HG03095 (cell line): ENCODE results near the gene ADK.
"Not testable (repeated sequence)": the region's sequence is repeated elsewhere in the genome, so short reads cannot be mapped to it uniquely, and the experiment has no call there.

ENCODE experiments used
- ATAC-seq: cut with Tn5 transposase; IDR thresholded peaks from one replicate; pipeline ENCODE4 v1.9.1; 2021; ENCODE audit warnings: moderate library complexity; ENCODE audit not compliant: unreplicated experiment

The ADK gene

DNA sequence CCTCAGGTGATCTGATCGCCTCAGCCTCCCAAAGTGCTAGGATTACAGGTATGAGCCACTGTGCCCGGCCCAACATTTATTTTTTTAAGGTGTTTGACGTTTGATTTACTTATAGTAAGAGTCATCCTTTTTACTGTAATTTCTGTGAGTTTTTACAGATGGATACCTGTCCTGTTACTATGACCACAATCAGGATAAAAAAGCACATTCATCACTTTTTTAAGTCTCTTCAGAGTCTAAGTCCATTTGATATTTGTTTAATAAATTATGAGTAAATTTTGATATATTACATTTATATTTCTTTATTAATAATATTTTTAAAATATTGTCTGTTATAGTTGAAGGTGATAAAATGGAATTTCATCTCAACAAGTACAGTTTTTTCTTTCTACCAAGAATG lies 374.9 kb downstream of the ADK start:
- no peak for ATAC-seq

DNA sequence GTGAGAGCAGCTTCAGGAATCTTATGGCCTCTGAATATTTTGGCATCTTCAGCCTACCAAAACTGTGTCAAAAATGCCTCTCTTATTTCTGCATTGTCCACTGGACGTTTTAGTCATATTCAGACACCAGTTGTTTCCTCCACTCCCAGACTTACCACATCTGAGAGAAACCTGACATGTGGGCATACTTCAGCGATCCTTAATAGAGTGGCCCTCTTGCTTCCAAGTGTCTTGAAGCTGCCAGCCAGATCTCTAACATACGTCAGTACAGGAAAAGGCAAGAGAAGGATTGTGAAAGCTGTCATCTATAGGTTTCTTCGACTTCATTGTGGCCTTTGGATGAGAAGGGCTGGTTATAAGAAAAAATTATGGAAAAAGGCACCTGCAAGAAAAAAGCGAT lies 376.6 kb downstream of the ADK start:
- not testable (repeated sequence) for ATAC-seq

DNA sequence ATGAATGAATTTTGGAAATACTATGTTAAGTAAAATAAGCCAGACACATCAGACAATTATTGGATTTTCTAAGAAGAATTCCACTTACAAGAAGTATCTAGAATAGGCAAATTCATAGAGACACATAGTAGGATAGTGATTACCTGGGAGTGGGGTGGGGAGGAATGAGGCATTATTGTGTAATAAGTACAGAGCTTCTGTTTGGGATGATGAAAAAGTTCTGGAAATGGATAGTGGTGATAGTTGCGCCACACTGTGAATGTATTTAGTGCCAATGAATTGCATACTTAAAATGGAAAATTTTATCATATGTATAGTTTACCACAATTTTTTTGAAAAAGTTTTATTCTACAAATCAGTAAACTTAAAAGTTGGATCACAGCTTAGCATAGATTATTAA lies 378.2 kb downstream of the ADK start:
- no peak for ATAC-seq

DNA sequence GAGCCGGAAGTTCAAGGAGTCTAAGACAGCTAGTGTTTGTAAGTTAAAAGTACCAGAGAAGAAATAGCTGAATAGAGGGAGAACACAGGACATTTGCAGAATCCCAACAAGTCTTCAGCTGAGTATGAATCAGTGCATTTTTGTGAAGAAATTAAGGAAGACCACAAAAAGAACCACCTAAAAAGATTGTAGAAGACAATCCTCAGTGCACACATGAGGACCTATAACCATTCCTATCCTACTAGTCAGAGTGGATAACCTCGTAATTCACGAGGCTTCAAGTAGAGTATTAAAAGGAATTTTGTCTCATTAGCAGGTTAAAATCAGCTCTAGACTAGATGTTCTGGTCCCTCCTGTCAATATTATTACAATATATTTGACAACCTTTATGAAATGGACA lies 380.0 kb downstream of the ADK start:
- no peak for ATAC-seq

DNA sequence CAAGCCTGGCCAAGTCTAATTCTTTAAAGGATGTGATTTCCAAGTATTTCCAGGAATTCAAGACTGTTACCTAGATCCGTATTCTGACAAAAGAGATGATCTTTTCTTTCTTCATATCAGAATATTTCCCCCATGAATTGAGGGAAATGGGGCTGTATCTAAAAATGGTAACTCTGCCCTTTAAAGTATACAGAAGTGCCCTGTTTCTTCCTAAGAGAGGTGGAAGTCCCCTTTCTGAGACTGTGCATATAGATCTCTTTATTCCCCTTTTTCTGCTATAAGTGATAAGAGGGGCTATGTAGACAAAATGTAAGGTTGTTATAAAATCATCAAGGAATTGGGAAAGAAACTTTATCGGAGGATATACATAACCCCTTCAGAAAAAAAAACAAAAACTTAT lies 388.3 kb downstream of the ADK start:
- no peak for ATAC-seq

DNA sequence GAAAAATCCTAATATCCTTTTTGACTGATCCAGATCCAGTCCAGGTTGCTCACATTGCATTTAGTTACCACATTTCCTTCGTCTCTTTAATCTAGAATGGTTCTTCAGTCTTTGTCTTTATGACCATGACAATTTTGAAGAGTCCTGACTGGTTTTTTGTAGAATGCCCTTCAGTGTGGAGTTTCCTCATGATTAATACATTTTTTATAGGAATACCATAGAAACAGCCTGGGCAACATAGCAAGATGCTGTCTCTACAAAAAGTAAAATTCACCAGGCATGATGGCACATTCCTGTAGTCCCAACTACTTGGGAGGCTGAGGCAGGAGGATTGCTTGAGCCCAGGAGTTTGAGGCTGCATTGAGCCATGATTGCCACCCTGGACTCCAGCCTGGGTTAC lies 390.4 kb downstream of the ADK start:
- ATAC-seq: no peak

DNA sequence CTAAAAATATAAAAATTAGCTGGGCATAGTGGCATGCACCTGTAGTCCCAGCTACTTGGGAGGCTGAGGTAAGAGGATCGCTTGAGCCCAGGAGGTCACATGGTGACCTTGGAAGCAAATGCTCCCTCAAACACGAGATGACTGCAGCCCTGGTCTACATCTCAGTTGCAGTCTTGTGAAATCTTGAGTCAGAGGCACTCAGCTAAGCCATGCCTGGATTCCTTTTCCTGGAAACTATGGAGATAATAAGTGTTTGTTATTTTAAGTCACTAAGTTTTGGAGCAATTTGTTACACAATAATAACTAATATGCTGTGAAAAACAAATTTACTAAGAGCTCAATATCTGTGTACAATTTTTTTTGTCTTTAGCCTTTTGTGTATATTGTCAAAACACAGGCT lies 391.1 kb downstream of the ADK start:
- ATAC-seq: no peak

DNA sequence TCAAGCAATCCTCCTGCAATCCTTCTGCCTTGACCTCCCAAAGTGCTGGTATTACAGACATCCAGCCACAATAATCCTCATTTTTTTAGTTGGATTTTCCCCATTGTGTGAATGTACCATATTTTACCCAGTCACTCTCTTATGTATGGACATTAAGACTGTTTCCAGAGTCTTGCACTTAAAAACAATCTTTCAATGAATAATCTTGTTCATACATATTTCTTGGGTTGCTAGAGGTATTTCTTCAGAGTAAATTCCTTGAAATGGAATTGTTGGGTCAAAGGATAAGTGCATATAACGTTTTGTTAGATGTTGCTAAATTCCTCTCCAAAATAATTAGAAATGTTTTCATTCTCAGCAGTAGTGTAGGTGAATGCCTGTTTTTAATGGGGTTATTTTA lies 392.3 kb downstream of the ADK start:
- ATAC-seq: no peak

DNA sequence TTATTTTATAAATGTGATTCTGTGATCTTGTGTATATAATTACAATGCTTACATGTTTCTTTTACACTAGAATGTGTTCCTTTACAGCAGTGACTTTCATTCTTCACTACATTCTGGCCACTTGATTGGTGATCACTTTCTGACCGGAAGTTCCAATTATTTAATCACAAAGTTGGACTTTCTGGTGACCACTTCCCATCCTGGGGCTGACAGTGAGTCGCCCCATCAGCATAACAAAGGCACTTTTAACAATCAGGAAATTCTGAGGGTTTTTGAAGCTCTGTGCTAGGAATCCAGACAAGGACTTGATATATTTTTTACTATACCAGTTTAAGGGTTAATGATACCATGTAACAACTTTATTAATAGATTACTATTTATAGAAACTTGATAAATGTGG lies 393.1 kb downstream of the ADK start:
- no peak for ATAC-seq

DNA sequence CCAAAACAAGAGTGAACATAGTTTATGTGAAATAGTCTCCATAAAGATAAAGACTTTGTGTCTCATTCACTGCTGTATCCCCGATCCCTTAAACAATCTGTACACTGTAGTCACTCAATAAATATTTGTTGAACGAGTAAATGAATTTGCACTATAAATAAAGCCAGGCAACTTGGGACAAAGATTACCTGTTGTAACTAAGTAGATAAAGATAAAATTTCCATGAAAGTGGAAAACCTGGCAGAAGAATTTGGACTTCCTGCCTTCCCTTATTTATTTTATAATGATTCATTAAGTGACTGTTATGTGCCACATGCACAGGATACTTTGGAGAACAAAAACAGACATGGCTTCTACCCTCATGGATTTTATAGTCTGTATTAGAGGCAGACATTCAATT lies 397.7 kb downstream of the ADK start:
- ATAC-seq: no peak

DNA sequence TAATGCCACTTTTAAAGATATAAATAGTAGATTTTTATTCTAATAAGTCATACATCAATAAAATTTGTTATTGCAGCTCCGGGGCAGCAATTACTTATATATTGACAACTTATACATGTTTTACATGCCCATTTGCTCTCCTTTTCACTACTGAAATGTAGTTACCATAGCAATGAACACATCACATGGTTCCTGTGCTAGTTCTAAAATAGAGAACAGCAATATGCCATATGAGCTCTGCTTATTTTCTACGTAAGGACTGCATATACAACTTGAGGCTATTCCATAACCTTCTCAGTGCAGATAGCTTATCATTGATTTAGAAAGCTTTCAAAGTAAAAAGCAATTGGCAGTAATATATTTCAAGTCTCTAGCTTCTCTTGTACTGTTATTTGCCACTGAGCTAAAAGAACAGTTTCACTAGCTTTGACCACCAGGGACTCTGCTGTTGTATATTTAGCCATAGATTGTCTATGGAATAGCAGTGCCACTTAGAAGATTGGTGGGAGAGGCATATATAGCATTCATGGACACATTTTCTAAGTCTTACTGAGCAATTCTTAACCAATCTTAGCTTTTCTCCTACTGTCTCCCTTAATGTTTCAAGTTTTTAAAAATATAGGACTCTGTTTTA lies 405.2 kb downstream of the ADK start:
- no peak for ATAC-seq

DNA sequence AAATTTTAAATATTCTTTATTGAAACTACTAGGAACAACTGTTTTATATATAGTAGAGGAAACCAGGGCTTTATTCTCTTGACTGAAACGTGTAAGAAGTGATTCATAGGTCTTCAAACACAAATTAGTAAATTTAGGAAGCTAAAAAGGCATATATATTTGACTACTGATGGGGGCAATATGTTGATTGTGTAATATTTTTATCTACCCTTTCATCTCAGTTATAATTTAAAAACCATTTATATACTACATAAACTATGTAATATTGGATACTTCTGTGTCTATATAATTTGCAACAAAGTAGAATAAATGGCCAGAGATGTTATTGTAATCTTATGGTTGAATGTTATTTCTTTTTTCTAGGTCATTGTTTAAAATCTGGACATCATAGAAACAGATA lies 406.1 kb downstream of the ADK start:
- no peak for ATAC-seq

DNA sequence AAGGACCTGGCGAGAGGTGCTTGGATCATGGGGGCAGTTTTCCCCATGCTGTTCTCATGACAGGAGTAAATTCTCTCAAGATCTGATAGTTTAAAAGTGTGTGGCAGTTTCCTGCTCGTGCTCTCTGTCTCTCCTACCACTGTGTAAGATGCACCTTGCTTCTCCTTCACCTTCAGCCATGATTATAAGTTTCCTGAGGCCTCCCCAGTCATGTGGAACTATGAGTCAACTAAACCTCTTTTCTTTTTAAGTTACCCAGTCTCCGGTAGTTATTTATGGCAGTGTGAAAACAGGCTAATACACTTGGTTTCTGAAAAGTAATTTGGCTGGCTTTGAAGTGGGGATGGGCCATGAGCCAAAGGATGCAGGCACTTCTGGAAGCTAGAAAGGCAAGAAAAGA lies 407.4 kb downstream of the ADK start:
- no peak for ATAC-seq

DNA sequence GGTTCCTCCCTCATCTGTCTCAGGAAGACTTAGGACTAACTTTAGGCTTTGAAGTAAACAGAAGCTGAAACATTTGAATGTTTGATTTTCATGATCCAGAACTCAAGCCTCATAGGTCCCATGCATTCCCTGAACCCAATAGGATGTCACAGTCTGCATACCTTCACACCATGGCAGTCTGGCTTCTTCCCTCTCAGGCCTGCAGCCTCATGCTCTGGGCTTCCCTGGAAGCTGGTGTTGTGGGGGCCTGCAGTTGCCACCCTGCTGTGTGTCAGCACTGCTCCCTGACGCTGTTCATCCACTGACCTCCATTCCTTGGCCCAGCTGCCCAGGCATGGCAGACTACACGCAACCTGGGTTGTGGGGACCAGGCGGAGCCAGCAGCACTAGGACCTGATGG lies 407.9 kb downstream of the ADK start:
- ATAC-seq: no peak

DNA sequence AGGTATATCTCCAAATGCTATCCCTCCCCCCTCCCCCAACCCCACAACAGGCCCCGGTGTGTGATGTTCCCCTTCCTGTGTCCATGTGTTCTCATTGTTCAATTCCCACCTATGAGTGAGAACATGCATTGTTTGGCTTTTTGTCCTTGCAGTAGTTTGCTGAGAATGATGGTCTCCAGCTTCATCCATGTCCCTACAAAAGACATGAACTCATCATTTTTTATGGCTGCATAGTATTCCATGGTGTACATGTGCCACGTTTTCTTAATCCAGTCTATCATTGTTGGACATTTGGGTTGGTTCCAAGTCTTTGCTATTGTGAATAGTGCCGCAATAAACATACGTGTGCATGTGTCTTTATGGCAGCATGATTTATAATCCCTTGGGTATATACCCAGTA lies 417.9 kb downstream of the ADK start:
- not testable (repeated sequence) for ATAC-seq

DNA sequence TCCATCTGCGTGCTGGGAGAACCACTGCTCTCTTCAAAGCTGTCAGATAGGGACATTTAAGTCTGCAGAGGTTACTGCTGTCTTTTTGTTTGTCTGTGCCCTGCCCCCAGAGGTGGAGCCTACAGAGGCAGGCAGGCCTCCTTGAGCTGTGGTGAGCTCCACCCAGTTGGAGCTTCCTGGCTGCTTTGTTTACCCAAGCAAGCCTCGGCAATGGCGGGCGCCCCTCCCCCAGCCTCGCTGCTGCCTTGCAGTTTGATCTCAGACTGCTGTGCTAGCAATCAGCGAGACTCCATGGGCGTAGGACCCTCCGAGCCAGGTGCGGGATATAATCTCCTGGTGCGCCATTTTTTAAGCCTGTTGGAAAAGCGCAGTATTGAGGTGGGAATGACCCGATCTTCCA lies 422.5 kb downstream of the ADK start:
- not testable (repeated sequence) for ATAC-seq

DNA sequence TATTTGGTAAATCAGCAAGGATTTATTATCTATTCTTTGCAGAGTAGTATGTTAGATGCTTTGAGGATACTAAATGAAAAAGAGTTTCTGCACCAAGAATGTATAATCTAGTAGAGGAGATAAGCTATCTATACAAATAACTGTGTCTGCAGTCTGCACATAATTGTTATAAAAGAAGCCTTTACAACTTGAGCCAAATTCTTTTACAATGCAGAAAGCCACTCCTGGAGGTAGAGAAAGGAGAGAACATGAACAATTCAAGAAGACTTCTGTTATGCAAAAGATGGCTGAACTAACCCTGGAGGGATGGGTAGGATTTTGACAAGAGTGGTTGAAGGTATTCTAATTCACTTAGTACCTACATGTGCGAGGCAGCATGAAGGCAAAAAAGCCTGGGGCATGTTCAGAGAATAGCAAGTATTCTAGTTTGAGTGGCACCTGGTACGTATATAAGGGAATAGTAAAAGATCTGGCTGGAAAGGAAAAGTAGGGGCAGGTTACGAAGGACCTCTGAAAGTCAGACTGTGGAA lies 424.2 kb downstream of the ADK start:
- ATAC-seq: no peak

DNA sequence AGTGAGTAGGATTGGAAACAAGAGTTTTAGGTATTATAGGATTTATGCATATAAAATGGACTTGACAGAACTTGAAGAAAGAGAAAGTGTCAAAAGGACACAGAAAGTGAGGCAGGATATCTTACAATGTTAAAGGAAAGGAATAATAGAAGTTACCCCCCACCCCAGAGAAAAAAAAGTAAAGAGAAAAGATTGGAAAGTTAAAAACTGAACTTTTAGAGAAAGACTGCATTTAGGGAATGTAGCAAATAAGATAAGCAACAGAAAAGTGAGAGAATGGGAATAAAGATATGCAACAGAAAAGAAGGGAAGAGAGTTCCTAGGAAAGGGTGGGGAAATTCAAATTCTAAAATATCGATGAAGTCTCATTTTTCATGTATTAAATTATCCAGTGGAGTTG lies 424.9 kb downstream of the ADK start:
- ATAC-seq: no peak

DNA sequence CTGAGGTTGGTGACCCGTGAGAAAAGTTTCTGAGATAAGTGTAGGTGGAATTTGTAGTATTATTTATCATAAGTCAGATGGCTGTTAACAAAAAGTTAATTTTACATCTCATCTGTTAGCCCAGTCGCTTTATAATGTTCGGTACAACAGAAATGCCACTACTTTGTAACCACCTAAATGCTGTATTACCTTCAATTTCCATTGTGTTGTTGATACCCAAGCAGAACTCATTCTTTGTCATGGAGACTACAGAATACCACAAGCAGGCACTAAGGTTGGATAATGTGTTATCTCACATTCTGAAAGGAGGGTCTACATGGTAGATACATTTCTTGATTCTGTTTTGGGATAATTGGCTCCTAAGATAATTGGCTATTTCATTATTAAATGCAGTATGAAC lies 425.6 kb downstream of the ADK start:
- ATAC-seq: no peak

DNA sequence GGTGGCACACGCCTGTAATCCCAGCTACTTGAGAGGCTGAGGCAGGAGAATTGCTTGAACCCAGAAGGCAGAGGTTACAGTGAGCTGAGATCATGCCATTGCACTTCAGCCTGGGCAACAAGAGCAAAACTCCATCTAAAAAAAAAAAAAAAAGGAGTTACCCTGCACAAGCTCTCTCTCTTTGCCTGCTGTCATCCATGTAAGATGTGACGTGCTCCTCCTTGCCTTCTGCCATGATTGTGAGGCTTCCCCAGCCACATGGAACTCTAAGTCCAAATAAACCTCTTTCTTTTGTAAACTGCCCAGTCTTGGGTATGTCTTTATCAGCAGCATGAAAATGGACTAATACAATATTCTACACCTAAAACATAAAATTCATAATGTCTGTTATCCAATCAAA lies 429.4 kb downstream of the ADK start:
- not testable (repeated sequence) for ATAC-seq

DNA sequence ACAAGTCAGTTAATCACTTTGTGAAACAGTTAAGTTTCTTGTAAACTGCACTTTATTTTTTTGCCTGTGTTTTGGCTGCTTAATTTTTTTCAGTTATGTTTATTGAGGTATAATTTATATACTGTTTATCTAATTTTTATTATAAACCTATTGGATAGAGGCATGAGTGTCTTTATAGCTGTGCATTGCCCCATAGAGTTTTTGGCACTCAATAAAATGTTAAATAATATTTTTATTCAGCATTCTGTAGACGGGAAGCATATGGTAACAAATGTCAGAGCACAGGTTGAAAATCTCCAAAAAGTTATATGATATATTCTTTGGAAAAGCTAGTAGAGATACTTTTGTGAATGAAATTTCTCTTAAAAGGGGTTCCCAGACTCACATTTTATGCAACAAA lies 431.5 kb downstream of the ADK start:
- ATAC-seq: no peak

DNA sequence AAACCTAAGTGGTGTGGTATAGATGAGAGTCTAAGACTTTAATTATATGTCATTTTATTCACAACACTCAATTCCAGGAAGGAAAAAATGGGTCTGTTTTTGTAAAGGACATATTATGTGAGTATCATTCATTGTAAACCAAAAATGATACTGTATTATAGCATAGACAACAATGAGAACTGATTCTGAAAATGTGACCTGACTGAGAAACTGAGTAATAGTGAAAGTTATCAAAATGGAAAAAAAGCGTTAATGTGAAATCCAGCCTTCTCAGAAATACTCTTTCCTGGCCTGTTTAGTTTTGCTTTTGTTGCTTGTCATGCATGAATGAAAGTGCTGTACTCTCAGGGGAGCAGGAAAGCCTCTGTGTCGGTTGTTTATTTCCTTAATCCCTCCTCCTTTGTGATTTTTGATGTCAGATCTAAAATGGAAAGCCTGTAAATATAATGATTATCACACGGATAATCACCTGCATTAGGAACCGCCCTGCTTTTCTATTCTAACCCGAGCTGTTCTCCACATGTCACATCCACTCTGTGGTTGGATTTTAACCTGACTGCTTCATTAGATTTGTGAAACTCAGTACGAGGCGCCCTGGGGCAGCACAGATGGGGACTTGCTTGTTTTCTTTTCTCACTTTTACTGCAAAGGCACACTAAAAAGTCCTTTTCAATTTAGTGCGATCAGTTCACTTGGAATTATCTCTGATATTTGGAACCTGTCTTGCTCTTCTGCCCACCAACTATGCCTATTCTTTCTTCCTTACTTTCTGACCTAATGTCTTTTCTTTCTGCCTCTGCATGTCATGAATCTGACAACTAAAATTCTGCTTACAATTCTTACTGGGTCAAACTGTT lies 434.4 kb downstream of the ADK start:
- ATAC-seq: peak; percentile 74
